Measurements from ENCODE around the gene FUZ. TPM values are rescaled to one million over a fixed set of nuclear protein-coding genes. Genes with fewer than 3 reads are reported as not detected.

The FUZ gene
- total RNA-seq: 11.5 and 13.8 TPM in 2 replicates

GRCh38 chr19:49812997-49813861 lies at the start of gene FUZ:
Gene FUZ, minus strand, starts transcription at chr19:49813292. Its CDS starts 186 bp downstream, at chr19:49813106.

GRCh38 chr19:49850487-49851342 lies 37.6 kb upstream of the FUZ start, which contains the start of gene PTOV1:
Gene PTOV1, plus strand, starts transcription at chr19:49851159.

GRCh38 chr19:49817964-49818648 lies 5.0 kb upstream of the FUZ start, which contains the start of gene MED25:
Gene MED25, plus strand, starts transcription at chr19:49818289. Its CDS starts 53 bp downstream, at chr19:49818342.

GRCh38 chr19:49766930-49767299 lies 46.2 kb downstream of the FUZ start, which contains the start of gene AP2A1:
Gene AP2A1, plus strand, starts transcription at chr19:49767001. Its CDS starts 133 bp downstream, at chr19:49767134.

GRCh38 chr19:49763230-49763629 lies 49.9 kb downstream of the FUZ start, which contains the start of gene TSKS:
Gene TSKS, minus strand, starts transcription at chr19:49763306. Its CDS starts 59 bp downstream, at chr19:49763247.

Other genes with a start within 250 kb of the FUZ start
- gene NOSIP, start 232.7 kb downstream of the FUZ start, total RNA-seq: 52.4 and 71.2 TPM in 2 replicates
- 5.7 and 8.2 TPM in 2 replicates for gene PRRG2, start 232.0 kb downstream of the FUZ start, total RNA-seq
- gene PRR12, start 222.1 kb downstream of the FUZ start, total RNA-seq: 4.7 and 6.0 TPM in 2 replicates
- 55.4 and 88.5 TPM in 2 replicates for gene RRAS, start 173.1 kb downstream of the FUZ start, total RNA-seq
- 28.1 and 35.2 TPM in 2 replicates for gene SCAF1, start 171.1 kb downstream of the FUZ start, total RNA-seq
- gene IRF3, start 147.4 kb downstream of the FUZ start, total RNA-seq: 71.1 and 83.8 TPM in 2 replicates
- gene BCL2L12, start 147.4 kb downstream of the FUZ start, total RNA-seq: 18.4 and 37.6 TPM in 2 replicates
- 301 and 446 TPM in 2 replicates for gene PRMT1, start 136.0 kb downstream of the FUZ start, total RNA-seq
- gene ADM5, start 123.7 kb downstream of the FUZ start, total RNA-seq: 1.3 and 4.1 TPM in 2 replicates
- gene CPT1C, start 122.2 kb downstream of the FUZ start, total RNA-seq: 0.23 and 2.0 TPM in 2 replicates
- gene TSKS, start 50.0 kb downstream of the FUZ start, total RNA-seq: not detected in 2 replicates
- 101 TPM in 2 replicates for gene AP2A1, start 46.3 kb downstream of the FUZ start, total RNA-seq
- 18.7 and 20.5 TPM in 2 replicates for gene MED25, start 5.0 kb upstream of the FUZ start, total RNA-seq
- gene PTOV1, start 37.9 kb upstream of the FUZ start, total RNA-seq: 44.3 and 45.9 TPM in 2 replicates
- gene PNKP, start 54.3 kb upstream of the FUZ start, total RNA-seq: 55.1 and 66.5 TPM in 2 replicates
- 20.1 and 25.7 TPM in 2 replicates for gene AKT1S1, start 64.1 kb upstream of the FUZ start, total RNA-seq
- gene TBC1D17, start 64.4 kb upstream of the FUZ start, total RNA-seq: 11.6 and 15.2 TPM in 2 replicates
- gene IL4I1, start 83.6 kb upstream of the FUZ start, total RNA-seq: not detected in 2 replicates
- gene ATF5, start 115.9 kb upstream of the FUZ start, total RNA-seq: 8.7 and 9.9 TPM in 2 replicates
- 37.4 and 57.8 TPM in 2 replicates for gene NUP62, start 116.2 kb upstream of the FUZ start, total RNA-seq
- gene SIGLEC11, start 147.9 kb upstream of the FUZ start, total RNA-seq: not detected in 2 replicates
- 22.0 and 29.4 TPM in 2 replicates for gene VRK3, start 212.1 kb upstream of the FUZ start, total RNA-seq
- 5.6 and 7.2 TPM in 2 replicates for gene ZNF473, start 212.7 kb upstream of the FUZ start, total RNA-seq